OCI-LY7 (cell line): ENCODE data around the gene LRRIQ4. TPM values are rescaled to one million over a fixed set of nuclear protein-coding genes. Genes with fewer than 3 reads are reported as not detected.

ENCODE experiments used
- BruUV-seq: library from RNA; stranded (reverse); fragments of 400-500 nt; replicated peaks from 2 replicates; lab custom pipeline; 2021; lab: Mats Ljungman, UMichigan
- CTCF ChIA-PET: fragments of 300-600 bp; sonication (Branson Sonifier 250); formaldehyde crosslinking; loops from one replicate; lab custom pipeline; 2022; ENCODE audit warnings: antibody characterized with exemption; ENCODE audit not compliant: unreplicated experiment; lab: Charles Lee
- POLR2A ChIA-PET: fragments of 300-600 bp; sonication (Branson Sonifier 250); formaldehyde crosslinking; loops from one replicate; lab custom pipeline; 2022; ENCODE audit warnings: antibody characterized with exemption; lab: Charles Lee
- DNase-seq: peaks from one replicate; pipeline ENCODE4 v3.0.0-alpha.2; 2015; ENCODE audit warnings: low spot score
- H2AFZ ChIP-seq: fragments of 200-600 bp; sonication (generic), shearing (Covaris generic); 2 replicates; pipeline ENCODE4 v1.6.1; 2014; ENCODE audit warnings: mild to moderate bottlenecking, antibody characterized with exemption, low read length, moderate library complexity
- H3K27ac ChIP-seq: fragments of 200-600 bp; sonication (generic); 2 replicates; pipeline ENCODE4 v1.5.1; 2014; ENCODE audit warnings: mixed run types, low read depth, mild to moderate bottlenecking, moderate library complexity, low read length, inconsistent platforms; ENCODE audit not compliant: poor library complexity, severe bottlenecking
- H3K36me3 ChIP-seq: fragments of 200-600 bp; sonication (generic); 2 replicates; pipeline ENCODE4 v1.6.1; 2014; ENCODE audit warnings: mild to moderate bottlenecking, antibody characterized with exemption, low read length, moderate library complexity, mixed read lengths; ENCODE audit not compliant: insufficient read depth
- H3K4me1 ChIP-seq: fragments of 200-600 bp; sonication (generic); 2 replicates; pipeline ENCODE4 v1.5.1; 2014; ENCODE audit warnings: mild to moderate bottlenecking, low read length; ENCODE audit not compliant: insufficient read depth, poor library complexity, severe bottlenecking
- H3K4me2 ChIP-seq: fragments of 200-600 bp; sonication (generic); 2 replicates; pipeline ENCODE4 v1.6.1; 2014; ENCODE audit warnings: mild to moderate bottlenecking, low read length
- H3K4me3 ChIP-seq: fragments of 200-600 bp; sonication (generic); 2 replicates; pipeline ENCODE4 v1.5.1; 2014; ENCODE audit warnings: mild to moderate bottlenecking, low read depth, low read length; ENCODE audit not compliant: poor library complexity, severe bottlenecking
- H3K79me2 ChIP-seq: fragments of 200-600 bp; sonication (generic); 2 replicates; pipeline ENCODE4 v1.6.1; 2016; ENCODE audit warnings: low read depth, mild to moderate bottlenecking, low read length, moderate library complexity, mixed read lengths; ENCODE audit not compliant: insufficient read depth
- H3K9me2 ChIP-seq: fragments of 200-600 bp; sonication (generic); 2 replicates; pipeline ENCODE4 v1.6.1; 2016; ENCODE audit warnings: mild to moderate bottlenecking, low read length, mixed read lengths; ENCODE audit not compliant: insufficient read depth
- H3K9me3 ChIP-seq: fragments of 200-600 bp; sonication (generic); 2 replicates; pipeline ENCODE4 v1.6.1; 2014; ENCODE audit warnings: mild to moderate bottlenecking, mixed run types, low read length, mixed read lengths
- H4K20me1 ChIP-seq: fragments of 200-600 bp; sonication (generic); 2 replicates; pipeline ENCODE4 v1.6.1; 2014; ENCODE audit warnings: mild to moderate bottlenecking, antibody characterized with exemption, low read length, moderate library complexity, mixed read lengths; ENCODE audit not compliant: insufficient read depth
- EZH2phosphoT487 ChIP-seq: fragments of 200-600 bp; sonication (generic); IDR thresholded peaks from 2 replicates; pipeline ENCODE4 v1.6.1; 2018; ENCODE audit warnings: low read depth, borderline replicate concordance, mild to moderate bottlenecking, mixed run types, antibody characterized with exemption, low read length, moderate library complexity, mixed read lengths
- intact Hi-C: fragments of 100-400 bp; cut with micrococcal nuclease; formaldehyde crosslinking; loops from one replicate; pipeline ENCODE4 v1.10.0; 2022; ENCODE audit not compliant: unreplicated experiment
- total RNA-seq, 2 experiments: library from RNA; depleted of rRNA in 1 of 2; stranded (reverse); fragments of >200 nt in 1 of 2; shearing (Covaris generic) in 1 of 2; gene quantifications; 2 replicates each; pipeline ENCODE4 v1.2.3, GENCODE V29; 2014 to 2022
- TF ChIP-seq, protein P1 (sequence below): fragments of 200-600 bp; sonication (generic); conservative IDR thresholded peaks from 2 replicates; pipeline ENCODE4 v1.5.1; 2014; ENCODE audit warnings: mild to moderate bottlenecking, antibody characterized with exemption, low read length, moderate library complexity, mixed read lengths

Gene LRRIQ4
- total RNA-seq, 2 experiments from 2014 or later: 0.17 to 0.47 TPM

GRCh38 chr3:169879845-169880575 lies 67.3 kb downstream of the LRRIQ4 start:
- TF ChIP-seq EZH2phosphoT487: no peak
- TF ChIP-seq, protein P1, sequence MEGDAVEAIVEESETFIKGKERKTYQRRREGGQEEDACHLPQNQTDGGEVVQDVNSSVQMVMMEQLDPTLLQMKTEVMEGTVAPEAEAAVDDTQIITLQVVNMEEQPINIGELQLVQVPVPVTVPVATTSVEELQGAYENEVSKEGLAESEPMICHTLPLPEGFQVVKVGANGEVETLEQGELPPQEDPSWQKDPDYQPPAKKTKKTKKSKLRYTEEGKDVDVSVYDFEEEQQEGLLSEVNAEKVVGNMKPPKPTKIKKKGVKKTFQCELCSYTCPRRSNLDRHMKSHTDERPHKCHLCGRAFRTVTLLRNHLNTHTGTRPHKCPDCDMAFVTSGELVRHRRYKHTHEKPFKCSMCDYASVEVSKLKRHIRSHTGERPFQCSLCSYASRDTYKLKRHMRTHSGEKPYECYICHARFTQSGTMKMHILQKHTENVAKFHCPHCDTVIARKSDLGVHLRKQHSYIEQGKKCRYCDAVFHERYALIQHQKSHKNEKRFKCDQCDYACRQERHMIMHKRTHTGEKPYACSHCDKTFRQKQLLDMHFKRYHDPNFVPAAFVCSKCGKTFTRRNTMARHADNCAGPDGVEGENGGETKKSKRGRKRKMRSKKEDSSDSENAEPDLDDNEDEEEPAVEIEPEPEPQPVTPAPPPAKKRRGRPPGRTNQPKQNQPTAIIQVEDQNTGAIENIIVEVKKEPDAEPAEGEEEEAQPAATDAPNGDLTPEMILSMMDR: no peak
- DNase-seq: no peak
- CTCF ChIA-PET: no interaction called here
- no peak overlapping the region for H2AFZ ChIP-seq
- peaks cover 21% of the 10 kb centered on the region; the same call in 1 of the 2 replicates for H3K9me3 ChIP-seq
- H3K4me2 ChIP-seq: no peak overlapping the region
- H4K20me1 ChIP-seq: no peaks in the 10 kb centered on the region
- H3K4me3 ChIP-seq: no peak overlapping the region
- peaks cover 7% of the 10 kb centered on the region for H3K4me1 ChIP-seq
- H3K27ac ChIP-seq: no peak overlapping the region
- no peaks in the 10 kb centered on the region for H3K79me2 ChIP-seq
- POLR2A ChIA-PET: interaction anchor here (1.3 to 2.3 kb wide), 4 partner anchors 11 to 28 kb away, joined by 5 to 10 read pairs (median 8); no protein-coding TSS in a partner anchor
- H3K9me2 ChIP-seq: no peaks in the 10 kb centered on the region
- no peaks in the 10 kb centered on the region; the same call in 1 of the 2 replicates for H3K36me3 ChIP-seq
- intact Hi-C loops: no loop called here
- BruUV-seq: no TSS peak

- peaks cover 16% of the 10 kb centered on the region; the same call in 1 of the 2 replicates for H3K9me3 ChIP-seq
- peaks cover 7% of the 10 kb centered on the region for H3K4me1 ChIP-seq
- ChIA-PET CTCF (no interaction called here), POLR2A (interaction anchor here (0.5 to 2.3 kb wide), 9 partner anchors 10 to 145 kb away, joined by 3 to 10 read pairs (median 4); partner anchors contain the start of gene SAMD7)
- no peaks in the 10 kb centered on the region for H4K20me1 ChIP-seq
- H3K36me3 ChIP-seq: no peaks in the 10 kb centered on the region; the same call in 1 of the 2 replicates
- no peaks in the 10 kb centered on the region for H3K79me2 ChIP-seq
- no TSS peak for BruUV-seq
- TF ChIP-seq, protein P1: no peak
- TF ChIP-seq EZH2phosphoT487: no peak
- intact Hi-C loops: no loop called here
- peak overlapping the region; percentile 53 for H2AFZ ChIP-seq
- no peak overlapping the region for H3K4me2 ChIP-seq
- H3K9me2 ChIP-seq: no peaks in the 10 kb centered on the region
- peak; percentile 16 for DNase-seq
- H3K27ac ChIP-seq: no peak overlapping the region
- no peak overlapping the region for H3K4me3 ChIP-seq
Measured at GRCh38 chr3:169880576-169881250, 68.0 kb downstream of the LRRIQ4 start.
